HEK293 (cell line): Measurements from ENCODE around the gene ASF1B.

Source experiments
- HOXA7 ChIP-seq: sonication (generic); formaldehyde crosslinking; IDR thresholded peaks from 2 replicates; pipeline ENCODE4 v1.8.1; 2022; ENCODE audit warnings: missing genetic modification reagents, borderline replicate concordance
- KLF9 ChIP-seq: fragments of 450-650 bp; formaldehyde crosslinking; IDR thresholded peaks from 2 replicates; pipeline ENCODE4 v1.5.1; 2016; ENCODE audit warnings: missing biosample characterization, missing genetic modification characterization, low read depth
- MEIS1 ChIP-seq: sonication (generic); formaldehyde crosslinking; IDR thresholded peaks from 2 replicates; pipeline ENCODE4 v1.8.1; 2022; ENCODE audit warnings: missing genetic modification reagents, mild to moderate bottlenecking, borderline replicate concordance
- OVOL3 ChIP-seq: fragments of 450-650 bp; formaldehyde crosslinking; IDR thresholded peaks from 2 replicates; pipeline ENCODE4 v1.5.1; 2016; ENCODE audit warnings: missing biosample characterization, missing genetic modification characterization
- SALL2 ChIP-seq: fragments of 450-650 bp; formaldehyde crosslinking; IDR thresholded peaks from 2 replicates; pipeline ENCODE4 v1.5.0; 2017; ENCODE audit warnings: missing biosample characterization, mild to moderate bottlenecking, missing genetic modification characterization, borderline replicate concordance
- YY2 ChIP-seq: fragments of 450-650 bp; formaldehyde crosslinking; IDR thresholded peaks from 2 replicates; pipeline ENCODE4 v1.5.1; 2016; ENCODE audit warnings: missing biosample characterization, missing genetic modification characterization
- ZBTB44 ChIP-seq: fragments of 450-650 bp; IDR thresholded peaks from 2 replicates; pipeline ENCODE4 v1.5.1; 2018; ENCODE audit warnings: missing biosample characterization, mild to moderate bottlenecking, missing genetic modification characterization
- ZBTB8A ChIP-seq: fragments of 450-650 bp; formaldehyde crosslinking; IDR thresholded peaks from 2 replicates; pipeline ENCODE4 v1.5.1; 2016; ENCODE audit warnings: missing biosample characterization, missing genetic modification characterization
- ZEB2 ChIP-seq: fragments of 450-650 bp; formaldehyde crosslinking; IDR thresholded peaks from 2 replicates; pipeline ENCODE4 v1.5.1; 2016; ENCODE audit warnings: missing biosample characterization, missing genetic modification characterization
- ZIC2 ChIP-seq: fragments of 450-650 bp; formaldehyde crosslinking; IDR thresholded peaks from 2 replicates; pipeline ENCODE4 v1.5.1; 2016; ENCODE audit warnings: missing biosample characterization, missing genetic modification characterization
- ZNF112 ChIP-seq: fragments of 450-650 bp; formaldehyde crosslinking; IDR thresholded peaks from 2 replicates; pipeline ENCODE4 v1.5.0; 2017; ENCODE audit warnings: missing biosample characterization, missing genetic modification characterization
- ZNF155 ChIP-seq: fragments of 450-650 bp; formaldehyde crosslinking; IDR thresholded peaks from 2 replicates; pipeline ENCODE4 v1.5.1; 2016; ENCODE audit warnings: missing biosample characterization, missing genetic modification characterization
- ZNF157 ChIP-seq: fragments of 450-650 bp; formaldehyde crosslinking; IDR thresholded peaks from 2 replicates; pipeline ENCODE4 v1.5.1; 2016; ENCODE audit warnings: missing biosample characterization, missing genetic modification characterization
- ZNF24 ChIP-seq: fragments of 450-650 bp; formaldehyde crosslinking; IDR thresholded peaks from 2 replicates; pipeline ENCODE4 v1.5.1; 2016; ENCODE audit warnings: missing biosample characterization, missing genetic modification characterization
- ZNF280C ChIP-seq: fragments of 450-650 bp; formaldehyde crosslinking; IDR thresholded peaks from 2 replicates; pipeline ENCODE4 v1.5.1; 2016; ENCODE audit warnings: missing biosample characterization, missing genetic modification characterization
- ZNF350 ChIP-seq: fragments of 450-650 bp; formaldehyde crosslinking; IDR thresholded peaks from 2 replicates; pipeline ENCODE4 v1.5.0; 2017; ENCODE audit warnings: missing biosample characterization, mild to moderate bottlenecking, missing genetic modification characterization
- ZNF416 ChIP-seq: fragments of 450-650 bp; formaldehyde crosslinking; IDR thresholded peaks from 2 replicates; pipeline ENCODE4 v1.5.1; 2016; ENCODE audit warnings: missing biosample characterization, missing genetic modification characterization
- ZNF433 ChIP-seq: fragments of 450-650 bp; formaldehyde crosslinking; IDR thresholded peaks from 2 replicates; pipeline ENCODE4 v1.5.1; 2016; ENCODE audit warnings: missing biosample characterization, missing genetic modification characterization, low read depth
- ZNF449 ChIP-seq: fragments of 450-650 bp; formaldehyde crosslinking; IDR thresholded peaks from 2 replicates; pipeline ENCODE4 v1.5.1; 2017; ENCODE audit warnings: missing biosample characterization, mild to moderate bottlenecking, missing genetic modification characterization, moderate library complexity
- ZNF501 ChIP-seq: fragments of 450-650 bp; formaldehyde crosslinking; IDR thresholded peaks from 2 replicates; pipeline ENCODE4 v1.5.1; 2016; ENCODE audit warnings: missing biosample characterization, missing genetic modification characterization
- ZNF600 ChIP-seq: fragments of 450-650 bp; formaldehyde crosslinking; IDR thresholded peaks from 2 replicates; pipeline ENCODE4 v1.5.1; 2016; ENCODE audit warnings: missing biosample characterization, missing genetic modification characterization
- ZNF707 ChIP-seq: fragments of 450-650 bp; formaldehyde crosslinking; IDR thresholded peaks from 2 replicates; pipeline ENCODE4 v1.5.1; 2016; ENCODE audit warnings: missing biosample characterization, missing genetic modification characterization
- ZNF843 ChIP-seq: fragments of 450-650 bp; formaldehyde crosslinking; IDR thresholded peaks from 2 replicates; pipeline ENCODE4 v1.5.1; 2016; ENCODE audit warnings: missing biosample characterization, missing genetic modification characterization
- ZSCAN4 ChIP-seq: fragments of 450-650 bp; formaldehyde crosslinking; IDR thresholded peaks from 2 replicates; pipeline ENCODE4 v1.5.1; 2017; ENCODE audit warnings: missing biosample characterization, missing genetic modification characterization
- TF ChIP-seq, protein P1 (sequence below): fragments of 450-650 bp; formaldehyde crosslinking; IDR thresholded peaks from 2 replicates; pipeline ENCODE4 v1.5.1; 2017; ENCODE audit warnings: missing biosample characterization, missing genetic modification characterization
- TF ChIP-seq, protein P2 (sequence below): fragments of 450-650 bp; formaldehyde crosslinking; optimal IDR thresholded peaks from 2 replicates; pipeline ENCODE3; 2016; ENCODE audit warnings: missing biosample characterization, mild to moderate bottlenecking, missing genetic modification characterization
- TF ChIP-seq, protein P3 (sequence below): fragments of 450-650 bp; formaldehyde crosslinking; IDR thresholded peaks from 2 replicates; pipeline ENCODE4 v1.5.1; 2016; ENCODE audit warnings: missing biosample characterization, missing genetic modification characterization
- TF ChIP-seq, protein P4 (sequence below): fragments of 450-650 bp; formaldehyde crosslinking; IDR thresholded peaks from 2 replicates; pipeline ENCODE4 v1.5.1; 2016; ENCODE audit warnings: missing biosample characterization, missing genetic modification characterization

Gene ASF1B

GRCh38 chr19:14073925-14074838 lies 62.2 kb downstream of the ASF1B start (continued):
- TF ChIP-seq MEIS1 (no peak), ZNF449 (no peak), YY2 (tag by site-specific recombination) (0 out of 2 replicates have a peak, but pooled peaks have one; percentile 29), ZNF501 (tag by site-specific recombination) (no peak), ZNF416 (tag by site-specific recombination) (no peak), ZEB2 (tag by site-specific recombination) (peak; percentile 83; the same call in 1 of the 2 replicates), ZBTB44 (tag by site-specific recombination) (no peak), ZNF707 (tag by site-specific recombination) (no peak), ZNF433 (tag by site-specific recombination) (no peak), ZNF24 (tag by site-specific recombination) (no peak), ZNF280C (tag by site-specific recombination) (no peak), SALL2 (tag by site-specific recombination) (no peak), ZSCAN4 (tag by site-specific recombination) (no peak), ZNF155 (no peak), ZNF350 (tag by site-specific recombination) (no peak), ZNF112 (tag by site-specific recombination) (no peak), ZBTB8A (peak; percentile 30; the same call in 1 of the 2 replicates), HOXA7 (no peak), ZNF157 (no peak), KLF9 (peak; percentile 27; the same call in 1 of the 2 replicates), ZNF600 (tag by site-specific recombination) (peak; percentile 95), ZIC2 (no peak), ZNF843 (tag by site-specific recombination) (0 out of 2 replicates have a peak, but pooled peaks have one; percentile 17), OVOL3 (tag by site-specific recombination) (no peak)
- TF ChIP-seq, protein P1, sequence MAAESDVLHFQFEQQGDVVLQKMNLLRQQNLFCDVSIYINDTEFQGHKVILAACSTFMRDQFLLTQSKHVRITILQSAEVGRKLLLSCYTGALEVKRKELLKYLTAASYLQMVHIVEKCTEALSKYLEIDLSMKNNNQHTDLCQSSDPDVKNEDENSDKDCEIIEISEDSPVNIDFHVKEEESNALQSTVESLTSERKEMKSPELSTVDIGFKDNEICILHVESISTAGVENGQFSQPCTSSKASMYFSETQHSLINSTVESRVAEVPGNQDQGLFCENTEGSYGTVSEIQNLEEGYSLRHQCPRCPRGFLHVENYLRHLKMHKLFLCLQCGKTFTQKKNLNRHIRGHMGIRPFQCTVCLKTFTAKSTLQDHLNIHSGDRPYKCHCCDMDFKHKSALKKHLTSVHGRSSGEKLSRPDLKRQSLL = 0 out of 2 replicates have a peak, but pooled peaks have one; percentile 59
- TF ChIP-seq, protein P2, sequence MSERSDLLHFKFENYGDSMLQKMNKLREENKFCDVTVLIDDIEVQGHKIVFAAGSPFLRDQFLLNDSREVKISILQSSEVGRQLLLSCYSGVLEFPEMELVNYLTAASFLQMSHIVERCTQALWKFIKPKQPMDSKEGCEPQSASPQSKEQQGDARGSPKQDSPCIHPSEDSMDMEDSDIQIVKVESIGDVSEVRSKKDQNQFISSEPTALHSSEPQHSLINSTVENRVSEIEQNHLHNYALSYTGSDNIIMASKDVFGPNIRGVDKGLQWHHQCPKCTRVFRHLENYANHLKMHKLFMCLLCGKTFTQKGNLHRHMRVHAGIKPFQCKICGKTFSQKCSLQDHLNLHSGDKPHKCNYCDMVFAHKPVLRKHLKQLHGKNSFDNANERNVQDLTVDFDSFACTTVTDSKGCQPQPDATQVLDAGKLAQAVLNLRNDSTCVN (tag by site-specific recombination) = no peak
- TF ChIP-seq, protein P3, sequence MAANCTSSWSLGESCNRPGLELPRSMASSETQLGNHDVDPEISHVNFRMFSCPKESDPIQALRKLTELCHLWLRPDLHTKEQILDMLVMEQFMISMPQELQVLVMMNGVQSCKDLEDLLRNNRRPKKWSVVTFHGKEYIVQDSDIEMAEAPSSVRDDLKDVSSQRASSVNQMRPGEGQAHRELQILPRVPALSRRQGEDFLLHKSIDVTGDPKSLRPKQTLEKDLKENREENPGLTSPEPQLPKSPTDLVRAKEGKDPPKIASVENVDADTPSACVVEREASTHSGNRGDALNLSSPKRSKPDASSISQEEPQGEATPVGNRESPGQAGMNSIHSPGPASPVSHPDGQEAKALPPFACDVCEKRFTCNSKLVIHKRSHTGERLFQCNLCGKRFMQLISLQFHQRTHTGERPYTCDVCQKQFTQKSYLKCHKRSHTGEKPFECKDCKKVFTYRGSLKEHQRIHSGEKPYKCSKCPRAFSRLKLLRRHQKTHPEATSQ = no peak
- TF ChIP-seq, protein P4, sequence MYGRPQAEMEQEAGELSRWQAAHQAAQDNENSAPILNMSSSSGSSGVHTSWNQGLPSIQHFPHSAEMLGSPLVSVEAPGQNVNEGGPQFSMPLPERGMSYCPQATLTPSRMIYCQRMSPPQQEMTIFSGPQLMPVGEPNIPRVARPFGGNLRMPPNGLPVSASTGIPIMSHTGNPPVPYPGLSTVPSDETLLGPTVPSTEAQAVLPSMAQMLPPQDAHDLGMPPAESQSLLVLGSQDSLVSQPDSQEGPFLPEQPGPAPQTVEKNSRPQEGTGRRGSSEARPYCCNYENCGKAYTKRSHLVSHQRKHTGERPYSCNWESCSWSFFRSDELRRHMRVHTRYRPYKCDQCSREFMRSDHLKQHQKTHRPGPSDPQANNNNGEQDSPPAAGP (tag by site-specific recombination) = peak; percentile 18; the same call in 1 of the 2 replicates
